ENCODE results near the gene KLF16.

The KLF16 gene

GRCh38 chr19:1818549-1819195 lies 44.7 kb downstream of the KLF16 start:
- no peak for DNase-seq

- DNase-seq = no peak
Observed at GRCh38 chr19:1817553-1818179, 45.7 kb downstream of the KLF16 start.

- no peak for DNase-seq
Observed at GRCh38 chr19:1816530-1817298, 46.7 kb downstream of the KLF16 start.

- no peak for DNase-seq
Observed at GRCh38 chr19:1815605-1816529, 47.5 kb downstream of the KLF16 start.

- DNase-seq = no peak
Observed at GRCh38 chr19:1814833-1815604, 48.4 kb downstream of the KLF16 start.

- DNase-seq = no peak
Observed at GRCh38 chr19:1814391-1814790, 49.0 kb downstream of the KLF16 start.

GRCh38 chr19:1813192-1814182 lies 49.9 kb downstream of the KLF16 start:
- DNase-seq = no peak

- peak; percentile 91 for DNase-seq
Observed at GRCh38 chr19:1812426-1813191, 50.8 kb downstream of the KLF16 start.

GRCh38 chr19:1811942-1812425 lies 51.4 kb downstream of the KLF16 start, which contains the start of gene ATP8B3:
TSS of gene ATP8B3 (minus strand) at chr19:1812276. CDS start at chr19:1811736, 540 bp downstream.
- no peak for DNase-seq

GRCh38 chr19:1811472-1811894 lies 51.9 kb downstream of the KLF16 start:
- peak; percentile 70 for DNase-seq

- no peak for DNase-seq
Observed at GRCh38 chr19:1810439-1811160, 52.8 kb downstream of the KLF16 start.

- no peak for DNase-seq
Observed at GRCh38 chr19:1809678-1810077, 53.7 kb downstream of the KLF16 start.

- no peak for DNase-seq
Observed at GRCh38 chr19:1808395-1808731, 55.0 kb downstream of the KLF16 start.

- no peak for DNase-seq
Observed at GRCh38 chr19:1807695-1808394, 55.5 kb downstream of the KLF16 start.

- DNase-seq = no peak
Observed at GRCh38 chr19:1807030-1807694, 56.2 kb downstream of the KLF16 start.

GRCh38 chr19:1806184-1807029 lies 57.0 kb downstream of the KLF16 start:
- no peak for DNase-seq
